Measurements from ENCODE around the gene SLC11A1.

Gene SLC11A1

DNA sequence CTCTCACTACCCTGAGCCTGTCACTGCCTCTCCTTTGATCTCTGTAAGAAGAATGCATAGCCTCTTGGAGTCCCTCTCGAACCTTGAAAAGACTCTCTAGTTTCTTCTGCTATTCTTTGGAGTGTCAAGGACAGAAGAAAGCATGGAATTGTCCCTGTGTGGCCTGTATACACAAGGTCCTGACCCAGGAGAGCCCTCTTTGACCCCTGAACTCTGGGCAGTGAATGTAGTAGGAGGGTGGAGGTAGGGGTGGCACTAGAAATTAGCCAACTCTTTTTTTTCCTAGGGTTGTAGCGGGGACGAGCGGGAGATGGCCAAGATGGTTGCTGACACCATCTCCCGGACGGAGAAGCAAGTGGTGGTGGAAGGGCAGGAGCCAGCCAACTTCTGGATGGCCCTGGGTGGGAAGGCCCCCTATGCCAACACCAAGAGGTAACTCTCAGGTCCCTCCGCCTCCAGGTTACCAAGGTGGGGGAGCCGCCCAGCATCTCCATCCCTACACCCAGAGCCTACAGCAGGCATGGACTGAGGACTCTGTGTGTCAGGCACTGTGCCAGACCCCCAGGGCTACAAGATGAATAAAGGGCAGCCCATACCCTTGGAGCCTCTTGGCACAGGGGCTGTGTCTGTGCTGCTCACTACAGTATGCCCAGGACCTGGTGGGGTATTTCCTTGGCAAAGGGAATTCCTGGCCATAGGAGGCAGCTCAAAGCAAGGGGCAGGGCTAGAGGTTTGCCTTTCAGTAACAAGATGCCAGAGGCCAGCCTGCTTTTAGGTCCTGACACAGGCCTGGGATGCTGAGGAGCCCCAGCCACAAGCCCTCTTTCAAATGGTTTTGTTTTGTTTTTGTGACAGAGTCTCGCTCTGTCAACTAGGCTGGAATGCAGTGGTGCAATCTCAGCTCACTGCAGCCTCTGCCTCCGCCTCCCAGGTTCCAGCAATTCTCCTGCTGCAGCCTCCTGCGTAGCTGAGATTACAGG is 53.2 kb downstream of the SLC11A1 start:
- no peak for DNase-seq (ENCODE audit: low spot score)

DNA sequence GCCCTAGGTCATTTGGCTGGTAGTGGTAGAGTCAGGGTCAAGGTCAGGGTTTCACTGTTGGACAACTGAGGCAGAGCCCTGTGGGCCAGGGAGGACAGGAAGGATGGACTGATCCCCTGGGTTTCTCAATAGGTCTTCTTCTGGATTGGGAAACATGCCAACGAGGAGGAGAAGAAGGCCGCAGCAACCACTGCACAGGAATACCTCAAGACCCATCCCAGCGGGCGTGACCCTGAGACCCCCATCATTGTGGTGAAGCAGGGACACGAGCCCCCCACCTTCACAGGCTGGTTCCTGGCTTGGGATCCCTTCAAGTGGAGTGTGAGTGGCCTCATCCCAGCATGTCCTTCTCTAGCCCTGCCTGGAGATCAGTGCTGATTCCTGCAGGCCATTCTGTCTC is 54.9 kb downstream of the SLC11A1 start:
- DNase-seq (ENCODE audit: low spot score): no peak

DNA sequence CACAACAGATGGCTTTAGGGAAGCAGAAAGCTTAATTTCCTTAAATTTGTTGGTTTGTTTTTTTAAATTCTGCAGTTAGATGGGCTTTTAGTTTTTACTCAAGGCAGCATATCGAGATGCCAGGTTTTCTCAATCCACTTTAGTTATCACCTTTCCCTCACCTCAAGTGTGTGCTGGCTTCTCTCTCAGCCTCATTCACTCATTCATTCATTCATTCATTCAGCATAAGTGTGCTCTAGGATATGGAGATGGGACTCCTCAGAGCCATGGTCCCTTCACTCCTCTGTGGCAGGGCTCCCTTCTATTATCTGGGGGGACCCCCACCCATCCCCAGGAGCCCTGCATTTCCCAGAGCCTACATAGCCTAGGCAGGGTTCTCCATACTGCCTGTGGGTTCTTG is 55.9 kb downstream of the SLC11A1 start:
- no peak for DNase-seq (ENCODE audit: low spot score)

DNA sequence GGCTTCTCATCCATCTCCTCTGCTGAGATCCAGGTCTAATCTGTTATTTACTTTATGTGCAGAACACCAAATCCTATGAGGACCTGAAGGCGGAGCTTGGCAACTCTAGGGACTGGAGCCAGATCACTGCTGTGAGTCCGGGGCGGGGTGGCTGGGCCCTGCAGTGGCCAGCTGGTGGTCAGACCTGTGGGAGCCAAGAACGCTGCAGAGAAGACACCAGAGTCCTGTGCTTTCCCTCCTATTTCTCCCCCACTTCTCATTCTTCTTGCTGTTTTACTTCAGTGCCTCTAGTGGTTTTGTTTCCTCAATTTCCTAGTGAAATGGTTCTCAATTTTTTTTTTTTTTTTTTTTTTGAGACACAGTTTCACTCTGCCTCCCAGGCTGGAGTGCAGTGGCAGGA is 56.5 kb downstream of the SLC11A1 start:
- DNase-seq (ENCODE audit: low spot score): no peak

DNA sequence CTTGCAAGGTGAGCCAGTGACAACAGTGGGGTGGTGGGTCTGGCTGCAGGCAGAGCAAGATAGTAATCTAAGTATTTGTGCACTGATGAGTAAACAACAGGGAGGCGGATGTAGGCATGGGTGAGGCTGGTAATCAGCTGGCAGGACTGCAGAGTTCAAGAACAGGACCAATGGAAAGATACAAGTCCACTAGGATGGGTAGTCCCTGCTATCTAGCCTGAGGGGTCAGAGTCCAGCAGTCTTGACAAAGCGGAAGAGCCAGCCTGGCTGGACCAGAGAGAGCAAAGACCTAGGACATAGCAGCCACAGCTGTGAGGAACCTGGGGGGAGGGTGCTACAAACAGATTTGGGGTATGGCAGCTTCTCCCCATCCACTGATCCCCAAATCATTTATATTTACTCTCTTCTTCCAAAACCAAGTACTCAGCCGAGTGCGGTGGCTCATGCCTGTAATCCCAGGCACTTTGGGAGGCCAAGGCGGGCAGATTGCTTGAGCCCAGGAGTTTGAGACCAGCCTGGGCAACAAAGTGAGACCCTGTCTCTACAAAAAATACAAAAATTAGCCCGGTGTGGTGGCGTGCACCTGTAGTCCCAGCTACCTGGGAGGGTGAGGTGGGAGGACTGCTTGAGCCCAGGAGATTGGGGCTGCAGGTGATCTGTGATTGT is 62.8 kb downstream of the SLC11A1 start:
- DNase-seq (ENCODE audit: low spot score): no peak

DNA sequence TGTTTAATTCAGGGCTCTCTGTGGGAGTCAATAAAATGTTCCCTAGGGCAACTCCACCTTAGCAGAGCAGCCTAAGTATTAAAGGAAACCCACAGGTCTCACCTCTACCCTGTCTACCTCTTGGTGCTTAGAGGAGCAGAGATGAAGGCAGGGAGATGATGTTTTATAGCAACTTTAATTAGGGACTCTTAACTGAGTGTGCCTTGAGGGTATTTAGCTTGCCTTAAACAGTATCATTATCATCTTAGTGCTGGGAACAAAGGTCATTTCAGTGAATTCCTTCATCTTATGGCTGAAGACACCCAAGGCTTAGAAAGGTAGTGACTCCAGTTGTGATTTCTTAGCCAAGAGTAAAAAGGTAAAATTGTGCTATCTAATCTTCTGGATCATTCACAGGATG is 63.5 kb downstream of the SLC11A1 start:
- DNase-seq (ENCODE audit: low spot score): no peak

Measured in CD4-positive, alpha-beta T cell treated with Interleukin-6 at 100 ng/mL for 8 hours (primary cell).